ENCODE measurements around the gene LRRC4B. TPM values are rescaled to one million over a fixed set of nuclear protein-coding genes. Genes with fewer than 3 reads are reported as not detected.

LRRC4B gene
- total and polyA plus RNA-seq, 2 of the 4 experiments (the other 2 are of a cell fraction): 0.03 TPM; not detected in 1

GRCh38 chr19:50478901-50479715 lies 89.1 kb downstream of the LRRC4B start:
- intact Hi-C loops (cut with micrococcal nuclease) (loop anchor here (5.0 kb wide), 1 partner anchor 112 kb away; the partner anchor contains the start of gene NAPSA), dilution Hi-C loops (cut with HindIII; ENCODE audit: low sequenced_read_pairs, unreplicated experiment) (no loop called here), in situ Hi-C loops (cut with MboI; ENCODE audit: low sequenced_read_pairs) (no loop called here)
- Histone ChIP-seq H3K4me2 (ENCODE audit: low read depth, low read length) (no peak overlapping the region), H4K91ac (ENCODE audit: insufficient read depth, low read depth, low read length) (no peak overlapping the region), H2BK15ac (ENCODE audit: low read depth, low read length) (no peak overlapping the region), H2BK20ac (ENCODE audit: low read depth, low read length) (no peak overlapping the region), H2AK5ac (ENCODE audit: low read depth, low read length) (no peak overlapping the region), H3K79me1 (ENCODE audit: low read depth in 1 of 2, low read length in 2 of 2) (peaks cover 16 to 27% of the 10 kb centered on the region in 2 experiments), H4K8ac (ENCODE audit: low read depth in 2 of 2, low read length in 2 of 2) (no peak overlapping the region), H4K5ac (ENCODE audit: low read depth, low read length) (no peak overlapping the region), H3K9me1 (ENCODE audit: insufficient read depth, low read length) (peaks cover 5% of the 10 kb centered on the region; the same call in 1 of the 2 replicates), H3K27me3 (ENCODE audit: control insufficient read depth, insufficient read depth, low read length) (no peaks in the 10 kb centered on the region), H2AFZ (replicated peaks; ENCODE audit: low read length, poor library complexity) (peak overlapping the region; percentile 44), H2AK9ac (replicated peaks; ENCODE audit: low read depth, low read length, poor library complexity) (peak overlapping the region; percentile 76), H3K14ac (replicated peaks; ENCODE audit: low read depth, low read length) (no peak overlapping the region), H3K9ac (ENCODE audit: low read depth, low read length) (no peak overlapping the region), H2BK5ac (ENCODE audit: low read depth, low read length, poor library complexity, severe bottlenecking) (no peak overlapping the region), H3K4me3 (ENCODE audit: insufficient read depth, low read depth, low read length) (no peak overlapping the region), H3K18ac (ENCODE audit: low read depth, low read length) (no peak overlapping the region), H4K20me1 (ENCODE audit: insufficient read depth, low read length) (peaks cover 12% of the 10 kb centered on the region), H2BK120ac (ENCODE audit: low read depth, low read length) (no peak overlapping the region), H3K23ac (ENCODE audit: low read depth, low read length) (no peak overlapping the region), H3K56ac (ENCODE audit: extremely low read depth, insufficient read depth, low read length) (no peak overlapping the region), H3K27ac (ENCODE audit: insufficient read depth, low read length) (no peak overlapping the region), H3K4ac (ENCODE audit: low read depth, low read length) (no peak overlapping the region), H3K9me3 (ENCODE audit: control insufficient read depth, insufficient read depth, low read length) (no peaks in the 10 kb centered on the region), H3K36me3 (ENCODE audit: control insufficient read depth, insufficient read depth, low read length) (peaks cover 26% of the 10 kb centered on the region), H3K4me1 (ENCODE audit: control insufficient read depth, insufficient read depth, low read length) (0 out of 2 replicates have a peak, but pooled peaks cover 2% of the 10 kb centered on the region)
- CTCF ChIA-PET: interaction anchor here (0.5 kb wide), 1 partner anchor 135 kb away, joined by 4 read pairs; no protein-coding TSS in a partner anchor
- BruUV-seq (replicated peaks): no TSS peak
- DNase-seq (peak; percentile 44), ATAC-seq (ENCODE audit: low read depth) (no peak)
- POLR2A ChIA-PET (ENCODE audit: unreplicated experiment): no interaction called here
- TF ChIP-seq RFX5 (IDR thresholded peaks at IDR 0.05; ENCODE audit: low read depth, low read length) (no peak), MAZ (IDR thresholded peaks at IDR 0.05; ENCODE audit: borderline replicate concordance, low read depth, low read length) (no peak), RAD21 (IDR thresholded peaks at IDR 0.05; ENCODE audit: low read length) (0 out of 2 replicates have a peak, but pooled peaks have one; percentile 8), SMC3 (IDR thresholded peaks at IDR 0.05; ENCODE audit: low read depth, low read length) (peak; percentile 48; the same call in 1 of the 2 replicates), CTCF (conservative IDR thresholded peaks at IDR 0.05; ENCODE audit: low read depth, low read length) (peak; percentile 60), NFE2L2 (IDR thresholded peaks at IDR 0.05; ENCODE audit: low read depth, low read length) (no peak), MAFK (IDR thresholded peaks at IDR 0.05; ENCODE audit: low read depth, low read length) (no peak)
- WGBS, 2 experiments (ENCODE audit: extremely low coverage in 2 of 2, insufficient read length in 1 of 2): no CpG with 5 or more reads among the region's 19 CpGs

All from IMR-90 (cell line).